CD4-positive, alpha-beta T cell treated with Interleukin-17A for 4 hours (primary cell): ENCODE data around the gene RAI2.

Experiments
- DNase-seq: peaks from one replicate; pipeline ENCODE4 v3.0.0-alpha.2; 2020; ENCODE audit warnings: mixed read lengths

Gene RAI2

DNA sequence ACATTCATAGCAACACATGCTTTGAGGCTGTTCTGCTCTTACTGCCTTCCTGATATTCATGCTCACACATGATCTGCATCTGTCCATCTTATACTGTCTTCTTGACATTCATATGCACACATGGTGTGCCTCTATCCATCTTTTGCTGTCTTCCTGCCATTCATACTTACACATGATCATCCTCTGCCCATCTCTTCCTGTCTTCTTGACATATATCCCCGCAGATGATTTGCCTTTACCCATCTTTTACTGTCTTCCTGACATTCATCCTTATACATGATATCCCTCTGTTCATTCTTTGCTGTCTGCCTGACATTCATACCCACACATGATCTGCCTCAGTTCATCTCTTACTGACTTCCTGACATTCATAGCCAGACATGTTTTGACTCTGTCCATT, 87.0 kb downstream of the RAI2 start:
- no peak for DNase-seq

DNA sequence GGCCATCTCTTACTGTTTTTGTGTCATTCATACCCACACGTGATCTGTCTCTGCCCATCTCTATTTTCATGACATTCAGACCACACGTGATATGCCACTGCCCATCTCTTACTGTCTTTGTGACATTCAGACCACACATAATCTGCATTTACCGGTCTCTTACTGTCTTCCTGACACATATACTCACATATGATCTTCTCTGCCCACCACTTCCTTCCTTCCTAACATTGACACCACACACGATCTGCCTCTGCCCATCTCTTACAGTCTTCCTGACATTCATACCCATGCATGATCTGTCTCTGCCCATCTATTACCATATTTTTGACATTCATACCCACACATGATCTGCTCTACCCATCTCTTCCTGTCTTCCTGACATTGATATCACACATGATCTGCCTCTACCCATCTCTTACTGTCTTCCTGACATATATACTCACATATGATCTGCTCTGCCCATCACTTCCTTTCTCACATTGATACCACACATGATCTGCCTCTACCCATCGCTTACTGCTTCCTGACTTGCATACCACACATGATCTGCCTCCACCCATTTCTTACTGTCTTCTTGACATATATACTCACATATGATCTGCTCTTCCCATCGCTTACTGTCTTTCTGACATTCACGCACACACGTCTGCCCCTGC, 87.7 kb downstream of the RAI2 start:
- no peak for DNase-seq

DNA sequence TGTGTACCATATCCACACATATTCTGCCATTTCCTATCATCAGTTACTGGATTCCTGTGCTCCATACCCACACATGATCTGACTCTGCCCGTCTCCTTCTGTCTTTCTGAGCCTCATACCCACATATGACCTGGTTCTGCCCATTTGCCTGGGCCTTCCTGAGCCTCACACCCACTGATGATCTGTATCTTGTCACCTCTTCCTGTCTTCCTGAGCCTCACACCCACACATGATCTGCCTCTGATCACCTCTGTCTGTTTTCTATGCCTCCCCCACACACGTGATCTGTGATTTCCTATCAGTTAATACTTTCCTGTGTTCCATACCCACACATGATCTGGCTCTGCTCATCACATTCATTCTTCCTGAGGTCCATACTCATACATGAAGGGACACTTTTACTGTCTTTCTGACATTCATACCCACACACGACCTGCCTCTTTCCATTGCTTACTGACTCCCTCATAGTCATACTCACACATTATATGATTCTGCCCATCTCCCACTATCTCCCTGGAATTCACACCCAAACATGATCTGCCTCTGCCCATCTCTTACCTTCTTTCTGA, 91.3 kb downstream of the RAI2 start:
- DNase-seq, result peak; percentile 26

DNA sequence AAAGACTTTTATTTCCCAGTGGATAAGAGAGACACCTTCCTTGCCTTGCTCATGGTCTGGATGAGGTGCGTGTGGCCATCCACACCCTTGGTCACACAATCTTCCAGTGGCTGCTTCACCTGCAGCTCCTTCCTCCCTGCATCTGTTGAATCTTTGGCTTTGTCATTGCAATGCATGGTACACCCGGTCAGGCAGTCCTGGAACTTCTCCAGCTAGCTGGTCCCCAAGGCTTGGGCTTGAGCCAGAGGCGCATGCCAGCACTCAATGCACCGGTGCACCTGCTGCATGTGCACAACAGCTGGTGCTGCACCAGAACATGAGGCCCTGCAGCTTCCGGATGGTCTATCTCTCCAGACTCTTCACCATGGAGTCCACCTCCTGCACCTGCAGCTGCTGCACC, 92.1 kb downstream of the RAI2 start:
- no peak for DNase-seq

DNA sequence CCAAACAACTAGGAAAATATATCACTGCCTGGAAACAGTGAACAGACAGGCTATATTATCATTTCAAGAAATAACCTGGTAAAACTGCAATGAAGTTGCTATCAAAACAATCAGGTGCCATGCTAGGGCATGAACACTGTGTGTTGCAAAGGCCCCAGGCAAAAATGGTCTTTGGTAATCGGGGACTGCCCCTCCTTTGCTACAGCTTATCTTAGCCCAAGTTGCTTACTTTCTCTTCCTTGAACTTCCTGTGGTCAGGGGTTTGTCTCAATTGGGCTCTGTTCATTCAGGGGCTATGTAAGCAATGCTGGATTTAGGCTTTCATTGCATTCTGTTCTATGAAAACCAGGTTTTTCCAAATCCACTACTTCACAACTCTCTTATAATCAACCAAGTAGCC, 93.4 kb downstream of the RAI2 start:
- DNase-seq, result no peak

DNA sequence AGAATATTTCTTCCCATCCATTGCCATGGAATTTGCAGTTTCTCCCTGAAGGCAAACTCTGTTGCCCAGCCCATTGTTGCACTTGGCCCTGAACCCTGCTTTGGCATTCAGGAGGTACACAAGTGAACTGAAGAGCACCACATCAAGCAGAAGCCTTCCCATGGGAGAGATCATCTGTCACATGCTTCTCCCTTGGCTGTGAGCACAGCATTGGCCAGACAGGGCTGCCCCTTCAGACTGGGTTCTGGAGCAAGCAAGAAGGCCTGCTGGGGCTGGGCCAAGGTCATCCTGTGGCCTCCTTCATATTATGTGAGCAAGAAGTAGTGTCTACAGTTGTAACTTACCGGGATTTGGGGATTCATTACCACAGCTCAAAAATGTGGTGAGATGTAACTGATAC, 101.1 kb downstream of the RAI2 start:
- no peak for DNase-seq

DNA sequence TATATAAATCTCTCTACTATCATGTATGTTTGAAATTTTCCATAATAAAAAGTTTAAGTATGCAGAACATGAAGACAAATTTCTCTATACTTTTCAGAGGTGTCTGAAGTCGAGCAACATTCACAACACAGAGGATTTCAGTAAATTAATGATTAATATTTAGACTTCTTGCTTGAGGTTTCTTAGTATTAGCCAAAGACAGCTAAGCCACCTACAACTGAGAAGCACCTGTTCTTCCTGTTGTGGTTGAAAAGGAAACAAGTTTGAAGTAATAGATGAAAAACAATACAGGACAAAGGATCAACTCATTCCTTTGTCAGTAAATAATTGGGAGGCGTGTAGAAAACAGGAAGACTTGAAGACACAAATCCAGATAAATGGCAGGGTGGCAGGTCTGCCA, 102.7 kb downstream of the RAI2 start:
- no peak for DNase-seq

DNA sequence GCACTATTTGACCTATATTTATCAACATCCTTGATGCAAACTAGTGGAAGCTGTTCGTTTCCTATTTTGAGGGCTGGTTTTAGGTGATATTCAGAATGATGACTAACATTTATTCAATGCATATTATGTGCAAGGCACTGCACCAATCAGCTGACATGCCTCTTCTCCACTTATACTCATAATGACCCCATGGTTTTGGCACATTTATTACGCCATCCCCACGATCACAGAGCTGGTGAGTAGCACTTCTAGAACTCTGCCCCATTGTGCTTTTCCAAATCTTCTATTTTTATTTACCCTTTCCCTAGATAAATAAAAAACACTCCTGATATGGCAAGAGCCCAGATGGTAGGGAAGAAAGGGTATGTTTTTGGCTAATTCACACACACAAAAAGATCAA, 110.7 kb downstream of the RAI2 start:
- DNase-seq, result no peak
